ACHN (cell line): ENCODE results near the gene WDR18.
A peak's percentile ranks its signal among the peaks of the same experiment; 100 is the strongest.

ENCODE experiments used
- DNase-seq: peaks from one replicate; pipeline ENCODE4 v3.0.0-alpha.2; 2015
- in situ Hi-C: cut with HindIII; loops from 2 replicates; pipeline ENCODE4 v1.10.0; 2017; ENCODE audit warnings: low sequenced_read_pairs, low pct_ligation_motif_present, low pct_unique_long_range_greater_than_20kb

WDR18 gene

GRCh38 chr19:984165-984967 lies at the start of gene WDR18:
Gene WDR18, plus strand, starts transcription at chr19:984345. Its CDS starts 9 bp downstream, at chr19:984354.
- in situ Hi-C loops, result no loop called here

GRCh38 chr19:934865-935479 lies 49.2 kb upstream of the WDR18 start:
- in situ Hi-C loops, result no loop called here
- no peak for DNase-seq

More at GRCh38 chr19:984165-984967, at the start of gene WDR18:
- peak; percentile 87 for DNase-seq

- no peak for DNase-seq
- in situ Hi-C loops, result no loop called here
These were observed 48.0 kb upstream of the WDR18 start for GRCh38 chr19:936175-936546.

- DNase-seq, result no peak
- in situ Hi-C loops, result no loop called here
These were observed 46.9 kb upstream of the WDR18 start for GRCh38 chr19:937259-937694.

- no peak for DNase-seq
- in situ Hi-C loops, result no loop called here
These were observed 45.8 kb upstream of the WDR18 start for GRCh38 chr19:938233-938923.

GRCh38 chr19:939439-939838 lies 44.7 kb upstream of the WDR18 start:
- no peak for DNase-seq
- in situ Hi-C loops, result no loop called here

GRCh38 chr19:939922-940321 lies 44.2 kb upstream of the WDR18 start:
- DNase-seq, result no peak
- in situ Hi-C loops, result no loop called here

- DNase-seq, result peak; percentile 62
- in situ Hi-C loops, result no loop called here
These were observed 43.4 kb upstream of the WDR18 start for GRCh38 chr19:940591-941291.

- DNase-seq, result no peak
- in situ Hi-C loops, result no loop called here
These were observed 42.6 kb upstream of the WDR18 start for GRCh38 chr19:941292-942132.

GRCh38 chr19:942133-942645 lies 42.0 kb upstream of the WDR18 start:
- DNase-seq, result no peak
- in situ Hi-C loops, result no loop called here

GRCh38 chr19:943551-944170 lies 40.5 kb upstream of the WDR18 start:
- in situ Hi-C loops, result no loop called here
- DNase-seq, result no peak

GRCh38 chr19:944171-944567 lies 40.0 kb upstream of the WDR18 start:
- in situ Hi-C loops, result no loop called here
- no peak for DNase-seq

- no peak for DNase-seq
- in situ Hi-C loops, result no loop called here
These were observed 39.4 kb upstream of the WDR18 start for GRCh38 chr19:944663-945241.

GRCh38 chr19:945401-946252 lies 38.5 kb upstream of the WDR18 start:
- in situ Hi-C loops, result no loop called here
- DNase-seq, result no peak

- no peak for DNase-seq
- in situ Hi-C loops, result no loop called here
These were observed 36.9 kb upstream of the WDR18 start for GRCh38 chr19:947090-947706.
